Measurements from ENCODE around the gene SYT1.

The SYT1 gene

DNA sequence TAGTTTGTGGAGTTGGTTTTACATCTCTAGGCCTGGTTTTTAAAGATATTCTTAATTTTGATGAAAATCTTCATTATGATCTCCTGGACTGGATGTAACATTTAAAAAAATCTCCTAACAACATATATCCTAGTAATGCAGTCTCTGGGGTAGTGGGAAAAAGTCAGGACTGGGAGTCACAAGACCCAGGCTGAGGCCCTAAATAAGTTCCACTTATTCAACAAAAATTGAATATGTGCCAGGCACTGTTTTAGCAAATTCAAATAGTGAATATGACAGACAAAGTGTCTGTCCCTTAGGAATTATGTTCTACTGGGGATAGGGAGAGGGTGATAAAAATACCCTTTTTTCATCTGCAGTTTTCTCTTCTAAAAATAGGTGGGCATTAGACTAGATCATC lies 577.8 kb downstream of the SYT1 start:
- ATAC-seq: no peak
- Mint-ChIP-seq H3K36me3 (no peaks in the 10 kb centered on the region), H3K4me1 (no peaks in the 10 kb centered on the region), H3K27ac (no peak overlapping the region), H3K27me3 (no peaks in the 10 kb centered on the region), H3K9me3 (no peaks in the 10 kb centered on the region), H3K4me3 (no peak overlapping the region)

DNA sequence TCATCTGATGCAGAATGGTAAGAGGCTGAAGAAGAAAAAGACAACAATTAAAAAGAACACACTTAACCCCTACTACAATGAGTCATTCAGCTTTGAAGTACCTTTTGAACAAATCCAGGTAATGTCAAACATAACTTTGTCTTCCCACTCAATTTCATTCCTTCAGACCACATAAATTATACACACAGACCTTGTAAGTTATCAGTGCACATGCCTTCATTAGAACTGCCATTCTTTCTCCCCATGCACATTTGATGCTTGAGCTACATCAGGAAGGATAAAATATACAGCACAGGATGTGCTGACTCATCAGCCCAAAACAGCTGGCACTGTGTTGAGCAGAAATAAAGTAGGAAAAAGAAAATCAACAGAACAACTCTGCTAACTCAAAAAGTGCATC lies 579.5 kb downstream of the SYT1 start:
- no peaks in the 10 kb centered on the region for H3K36me3 Mint-ChIP-seq
- H3K27me3 Mint-ChIP-seq: no peaks in the 10 kb centered on the region
- H3K27ac Mint-ChIP-seq: no peak overlapping the region
- H3K9me3 Mint-ChIP-seq: no peaks in the 10 kb centered on the region
- no peaks in the 10 kb centered on the region for H3K4me1 Mint-ChIP-seq
- no peak overlapping the region for H3K4me3 Mint-ChIP-seq
- no peak for ATAC-seq

DNA sequence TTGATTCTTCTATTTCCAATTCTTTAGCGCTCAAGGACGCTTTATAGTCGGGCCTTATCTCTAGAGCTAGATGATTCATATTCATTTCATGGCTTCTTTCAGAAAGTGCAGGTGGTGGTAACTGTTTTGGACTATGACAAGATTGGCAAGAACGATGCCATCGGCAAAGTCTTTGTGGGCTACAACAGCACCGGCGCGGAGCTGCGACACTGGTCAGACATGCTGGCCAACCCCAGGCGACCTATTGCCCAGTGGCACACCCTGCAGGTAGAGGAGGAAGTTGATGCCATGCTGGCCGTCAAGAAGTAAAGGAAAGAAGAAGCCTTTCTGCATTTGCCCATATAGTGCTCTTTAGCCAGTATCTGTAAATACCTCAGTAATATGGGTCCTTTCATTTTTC lies 584.2 kb downstream of the SYT1 start:
- ATAC-seq: no peak
- H3K27ac Mint-ChIP-seq: no peak overlapping the region
- H3K4me3 Mint-ChIP-seq: no peak overlapping the region

DNA sequence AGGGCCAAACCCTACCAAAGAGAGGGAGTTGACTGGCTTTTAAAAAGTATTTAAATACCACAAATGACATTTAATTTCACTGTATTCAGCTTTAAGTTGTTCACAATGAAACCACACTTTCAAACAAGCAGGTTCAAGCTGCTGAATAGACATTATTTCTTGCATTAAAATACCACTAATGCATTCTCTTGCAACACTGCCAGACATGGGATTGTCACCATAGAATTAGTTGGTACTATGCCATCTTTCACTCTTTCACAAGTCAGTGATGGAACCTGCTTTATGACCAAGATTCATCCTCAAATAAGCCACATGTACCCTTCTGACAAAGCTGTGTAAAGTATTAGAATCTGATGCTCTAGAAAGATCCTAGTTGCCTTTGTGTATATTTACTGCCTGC lies 586.8 kb downstream of the SYT1 start:
- no peaks in the 10 kb centered on the region for H3K4me1 Mint-ChIP-seq
- H3K4me3 Mint-ChIP-seq: no peak overlapping the region
- ATAC-seq: no peak
- H3K27me3 Mint-ChIP-seq: no peaks in the 10 kb centered on the region
- no peaks in the 10 kb centered on the region for H3K36me3 Mint-ChIP-seq
- no peak overlapping the region for H3K27ac Mint-ChIP-seq
- H3K9me3 Mint-ChIP-seq: no peaks in the 10 kb centered on the region

More for the DNA sequence above, 584.2 kb downstream of the SYT1 start:
- Mint-ChIP-seq H3K9me3 (no peaks in the 10 kb centered on the region), H3K27me3 (no peaks in the 10 kb centered on the region), H3K4me1 (no peaks in the 10 kb centered on the region), H3K36me3 (no peaks in the 10 kb centered on the region)

DNA sequence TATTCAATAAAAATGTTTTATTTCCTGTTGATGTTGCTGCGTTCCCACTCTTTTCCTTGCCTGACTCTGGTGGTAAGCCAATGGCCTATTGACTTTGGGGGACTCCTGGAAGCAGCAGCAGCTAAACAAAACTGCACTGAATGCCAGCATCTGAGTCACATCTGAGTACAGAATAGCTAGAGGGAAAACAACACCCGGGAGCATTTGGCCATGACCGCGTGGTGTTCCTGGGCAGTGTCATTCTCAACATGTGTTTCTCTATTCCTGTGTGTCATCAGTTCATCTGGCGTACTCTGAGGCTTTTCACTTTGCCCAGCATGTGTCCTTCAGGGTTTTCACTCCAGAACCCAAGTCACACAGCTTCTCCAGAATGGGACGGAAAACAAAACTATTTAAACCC lies 587.4 kb downstream of the SYT1 start:
- Mint-ChIP-seq H3K27ac (no peak overlapping the region), H3K27me3 (no peaks in the 10 kb centered on the region), H3K4me1 (no peaks in the 10 kb centered on the region), H3K4me3 (no peak overlapping the region), H3K9me3 (no peaks in the 10 kb centered on the region), H3K36me3 (no peaks in the 10 kb centered on the region)
- ATAC-seq: no peak

DNA sequence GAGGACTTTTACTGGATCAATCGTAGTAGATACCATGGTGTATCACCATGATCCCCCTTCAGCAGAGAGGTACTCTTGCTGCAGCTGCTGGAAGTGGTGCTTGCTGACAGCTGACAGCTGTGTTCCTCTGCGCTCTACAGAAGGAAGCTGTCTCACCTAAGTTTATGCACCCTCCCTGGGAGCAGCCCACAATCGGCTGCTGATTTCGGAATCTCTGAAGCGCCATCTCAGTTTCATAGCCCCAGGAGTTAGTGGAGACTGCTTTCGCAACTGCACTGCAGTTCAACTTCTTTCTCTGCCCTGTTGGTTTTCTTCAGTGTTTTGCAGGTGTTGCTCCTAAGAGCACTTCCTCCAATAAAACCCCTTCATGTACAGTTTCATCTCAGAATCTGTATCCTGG lies 588.3 kb downstream of the SYT1 start:
- H3K27ac Mint-ChIP-seq: no peak overlapping the region
- no peaks in the 10 kb centered on the region for H3K4me1 Mint-ChIP-seq
- H3K36me3 Mint-ChIP-seq: no peaks in the 10 kb centered on the region
- H3K9me3 Mint-ChIP-seq: no peaks in the 10 kb centered on the region
- no peak for ATAC-seq
- H3K4me3 Mint-ChIP-seq: no peak overlapping the region
- no peaks in the 10 kb centered on the region for H3K27me3 Mint-ChIP-seq

DNA sequence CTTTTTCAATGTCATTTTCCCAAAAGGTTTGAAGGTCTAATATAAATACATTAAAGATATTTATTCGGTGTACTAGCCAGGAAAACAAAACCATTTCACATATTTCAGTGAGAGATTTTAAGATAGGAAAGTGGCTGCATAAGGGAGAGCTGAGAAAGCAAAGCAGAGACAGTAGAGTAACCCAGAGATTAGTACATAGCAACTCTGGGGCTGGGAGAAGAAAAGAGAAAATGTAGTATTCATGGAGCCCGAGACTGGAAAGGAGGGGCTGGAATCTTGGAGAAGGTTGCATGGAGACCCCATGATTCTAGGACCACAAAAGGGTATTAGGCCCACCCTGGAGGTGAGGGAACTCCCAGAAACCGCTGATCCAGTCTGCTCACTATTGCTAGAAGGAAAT lies 589.2 kb downstream of the SYT1 start:
- H3K27me3 Mint-ChIP-seq: no peaks in the 10 kb centered on the region
- H3K4me3 Mint-ChIP-seq: no peak overlapping the region
- no peak overlapping the region for H3K27ac Mint-ChIP-seq
- no peaks in the 10 kb centered on the region for H3K9me3 Mint-ChIP-seq
- no peaks in the 10 kb centered on the region for H3K36me3 Mint-ChIP-seq
- no peak for ATAC-seq
- H3K4me1 Mint-ChIP-seq: no peaks in the 10 kb centered on the region

DNA sequence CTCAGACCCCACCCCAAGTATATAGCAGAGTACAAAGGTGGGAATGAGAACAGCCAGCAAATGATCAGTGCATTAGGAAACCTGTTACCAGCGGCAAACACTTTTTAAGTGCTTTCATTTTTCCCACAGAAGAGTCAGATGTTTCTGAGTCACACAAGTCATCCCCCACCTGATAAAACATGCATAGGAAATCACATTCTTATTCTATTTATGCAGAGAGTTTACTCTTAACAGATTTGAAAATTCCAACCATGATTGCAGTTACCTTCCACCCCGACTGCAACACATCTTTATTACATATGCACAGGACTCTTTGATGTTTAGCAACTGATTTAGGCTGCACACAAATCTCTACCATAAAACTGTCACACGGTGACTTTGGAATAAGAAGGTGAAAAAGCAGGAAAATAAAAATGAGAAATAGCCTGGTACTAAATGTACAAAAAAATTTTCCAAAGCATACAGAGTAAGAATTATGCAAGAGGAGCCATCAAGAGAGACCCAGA lies 589.8 kb downstream of the SYT1 start:
- ATAC-seq: no peak
- H3K27me3 Mint-ChIP-seq: no peaks in the 10 kb centered on the region
- H3K9me3 Mint-ChIP-seq: no peaks in the 10 kb centered on the region
- H3K27ac Mint-ChIP-seq: no peak overlapping the region
- H3K4me1 Mint-ChIP-seq: no peaks in the 10 kb centered on the region
- no peak overlapping the region for H3K4me3 Mint-ChIP-seq
- no peaks in the 10 kb centered on the region for H3K36me3 Mint-ChIP-seq

DNA sequence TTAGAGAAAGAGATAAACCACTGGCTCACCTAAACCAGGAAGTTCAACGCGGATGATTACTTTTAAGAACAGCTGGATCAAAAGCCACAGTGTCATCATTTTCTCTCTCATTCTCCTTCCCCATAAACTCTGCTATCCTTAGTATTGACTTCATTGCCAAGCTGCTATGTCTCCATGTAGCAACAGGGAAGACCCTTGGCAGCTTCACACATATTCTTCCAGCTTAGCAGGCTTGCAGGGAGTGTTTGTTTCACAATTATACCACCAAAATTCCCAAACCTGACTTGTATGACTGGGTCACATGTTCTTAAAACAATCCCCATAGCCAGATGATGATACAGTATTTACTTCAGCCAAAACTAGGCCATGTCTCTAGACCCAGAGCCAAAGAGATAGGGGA lies 590.7 kb downstream of the SYT1 start:
- Mint-ChIP-seq H3K9me3 (no peaks in the 10 kb centered on the region), H3K27ac (no peak overlapping the region), H3K36me3 (no peaks in the 10 kb centered on the region), H3K4me3 (no peak overlapping the region), H3K27me3 (peaks cover 7% of the 10 kb centered on the region), H3K4me1 (no peaks in the 10 kb centered on the region)
- no peak for ATAC-seq

DNA sequence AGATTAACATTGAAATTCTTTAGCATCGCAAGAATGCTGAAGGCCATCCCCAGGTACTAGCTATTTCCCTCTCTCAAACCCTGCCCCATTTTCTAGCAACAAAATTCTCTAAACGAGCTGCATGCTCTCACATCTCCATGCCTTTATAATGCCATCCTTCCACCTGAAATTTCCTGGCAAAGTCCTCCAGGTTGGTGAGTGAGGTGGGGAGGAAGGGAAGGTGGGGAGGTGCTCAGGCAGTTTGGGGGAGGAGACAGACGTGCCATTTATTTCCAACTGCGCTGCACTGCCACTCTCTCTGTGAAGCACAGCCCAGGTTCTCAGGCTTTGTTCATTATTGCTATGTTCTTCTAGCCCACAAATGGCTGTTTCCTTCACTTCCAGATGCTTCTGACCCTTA lies 617.7 kb downstream of the SYT1 start:
- H3K4me3 Mint-ChIP-seq: no peak overlapping the region
- no peaks in the 10 kb centered on the region for H3K36me3 Mint-ChIP-seq
- peaks cover 6% of the 10 kb centered on the region for H3K9me3 Mint-ChIP-seq
- no peaks in the 10 kb centered on the region for H3K4me1 Mint-ChIP-seq
- H3K27ac Mint-ChIP-seq: no peak overlapping the region
- peaks cover 7% of the 10 kb centered on the region for H3K27me3 Mint-ChIP-seq
- ATAC-seq: no peak

DNA sequence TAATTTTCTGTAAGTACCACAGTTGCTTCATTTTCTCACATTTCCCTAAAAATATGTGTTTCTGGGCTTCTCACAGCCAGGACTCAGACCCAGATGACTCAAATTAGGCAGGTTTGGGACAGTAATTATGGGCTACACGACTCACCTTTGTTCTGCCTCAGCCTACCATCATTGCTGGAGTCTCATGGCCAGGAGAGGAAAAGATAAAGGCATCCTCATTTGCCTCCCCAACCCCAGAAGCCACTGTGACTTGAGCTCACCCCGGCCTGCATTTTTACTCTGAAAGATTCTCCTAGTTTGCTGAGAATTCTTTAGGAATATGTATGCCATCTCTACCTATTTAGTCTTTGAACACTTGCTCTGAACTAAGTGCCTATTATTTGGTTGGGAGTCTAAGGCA lies 618.3 kb downstream of the SYT1 start:
- Mint-ChIP-seq H3K4me1 (no peaks in the 10 kb centered on the region), H3K36me3 (no peaks in the 10 kb centered on the region), H3K4me3 (no peak overlapping the region), H3K27me3 (peaks cover 7% of the 10 kb centered on the region), H3K9me3 (peaks cover 6% of the 10 kb centered on the region), H3K27ac (no peak overlapping the region)
- ATAC-seq: no peak

DNA sequence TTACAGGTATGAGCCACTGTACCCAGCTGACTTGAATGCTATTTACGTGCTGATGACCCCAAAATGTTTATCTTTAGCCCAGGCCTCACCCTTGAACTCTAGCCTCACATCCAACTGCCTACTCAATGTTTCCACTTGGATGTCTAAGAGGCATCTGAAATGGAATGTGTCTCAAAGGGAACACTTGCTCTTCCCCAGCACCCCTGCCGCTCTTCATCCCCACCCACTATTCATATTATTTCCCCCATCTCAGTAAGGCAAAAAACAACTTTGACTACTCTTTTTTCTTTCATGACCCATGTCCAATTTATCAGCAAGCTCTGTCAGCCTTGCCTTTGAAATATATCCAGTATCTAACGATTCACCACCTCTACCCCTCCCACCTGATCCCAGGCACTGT lies 621.6 kb downstream of the SYT1 start:
- peaks cover 8% of the 10 kb centered on the region for H3K9me3 Mint-ChIP-seq
- ATAC-seq: no peak
- H3K36me3 Mint-ChIP-seq: no peaks in the 10 kb centered on the region
- H3K4me1 Mint-ChIP-seq: no peaks in the 10 kb centered on the region
- H3K27ac Mint-ChIP-seq: no peak overlapping the region
- no peak overlapping the region for H3K4me3 Mint-ChIP-seq
- H3K27me3 Mint-ChIP-seq: peaks cover 7% of the 10 kb centered on the region

DNA sequence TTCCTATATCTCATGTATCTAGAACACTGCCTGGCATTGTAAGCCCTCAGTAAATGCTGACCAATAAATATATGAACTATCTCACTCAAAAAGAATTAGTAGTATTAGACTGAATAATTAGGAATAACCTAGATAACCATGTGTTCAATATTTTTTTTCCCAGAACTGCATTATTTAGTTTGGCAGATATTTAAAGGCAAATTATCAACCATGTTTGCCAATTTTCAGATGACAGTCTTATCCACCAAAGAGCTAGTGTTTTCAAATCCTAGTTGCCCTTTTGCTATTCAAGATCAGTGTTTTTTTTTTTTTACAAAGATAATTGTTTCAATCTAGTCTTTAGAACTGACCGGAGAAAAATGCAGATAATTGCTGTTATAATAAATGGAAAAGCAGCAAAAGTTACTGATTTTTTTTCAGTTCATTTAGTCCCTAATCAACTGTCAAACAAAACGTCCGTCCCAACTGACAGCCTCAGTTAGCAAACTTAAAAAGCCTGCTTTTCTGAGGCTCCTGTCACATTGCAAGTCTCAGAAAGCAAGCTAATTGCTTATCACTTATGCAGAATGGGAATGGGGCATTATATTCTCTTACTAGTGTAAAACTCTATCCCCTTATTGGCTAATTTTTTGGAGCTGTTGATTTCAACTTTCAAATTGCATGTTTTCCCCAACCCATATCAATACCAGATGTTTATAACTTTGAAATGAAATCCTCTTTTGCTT lies 623.0 kb downstream of the SYT1 start:
- ATAC-seq: no peak
- no peak overlapping the region for H3K4me3 Mint-ChIP-seq
- H3K27ac Mint-ChIP-seq: no peak overlapping the region
- no peaks in the 10 kb centered on the region for H3K36me3 Mint-ChIP-seq
- H3K4me1 Mint-ChIP-seq: no peaks in the 10 kb centered on the region
- H3K27me3 Mint-ChIP-seq: peaks cover 7% of the 10 kb centered on the region
- H3K9me3 Mint-ChIP-seq: peaks cover 12% of the 10 kb centered on the region

All from stimulated activated memory B cell treated with anti-CD40 and anti-IgM and Interleukin-4, amounts not matched to agents 10 μg/mL and 1 μg/mL and 100 μg/mL, for 72 hours (primary cell).